Fibroblast of skin of back (primary cell): ENCODE data around the gene APOC3.

Source experiments
- DNase-seq: peaks from one replicate; pipeline ENCODE4 v3.0.0-alpha.2; 2013

Gene APOC3

DNA sequence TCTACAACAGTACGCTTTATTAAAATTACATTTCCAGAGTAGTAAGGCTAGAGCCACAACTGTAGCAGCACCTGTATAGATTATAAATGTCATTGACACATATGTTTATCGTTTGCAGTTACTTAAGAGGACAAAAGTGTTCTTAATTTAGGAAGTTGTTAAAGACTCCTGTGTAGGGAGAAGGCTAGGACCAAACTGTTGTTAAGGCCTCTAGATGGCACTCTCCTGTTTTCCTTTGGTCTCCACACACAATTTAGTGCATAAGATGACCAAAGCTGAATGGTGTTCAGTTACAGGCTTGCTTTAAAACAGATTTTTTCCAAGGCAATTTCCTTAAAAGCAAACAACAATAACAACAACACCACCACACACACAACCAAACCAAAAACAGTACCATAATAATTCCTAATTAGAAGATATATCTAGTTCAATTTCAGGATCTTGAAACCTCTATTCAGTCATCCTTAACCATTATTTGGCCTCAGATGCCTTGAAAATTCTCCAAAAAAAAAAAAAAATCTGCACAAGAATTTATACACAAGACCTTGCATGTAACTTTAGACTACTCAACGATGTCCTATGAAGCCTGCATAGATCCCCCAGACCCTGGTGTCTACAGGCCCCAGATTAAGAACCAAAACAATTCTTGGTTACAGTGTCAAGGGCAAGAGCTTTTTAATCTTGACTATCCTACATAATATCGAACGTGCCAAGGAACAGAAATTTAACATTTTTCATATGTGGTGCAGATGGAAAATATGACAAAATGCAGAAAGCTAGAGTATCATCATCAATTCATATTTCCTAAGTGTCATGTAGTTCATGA lies 50.3 kb downstream of the APOC3 start:
- DNase-seq, result peak; percentile 76

DNA sequence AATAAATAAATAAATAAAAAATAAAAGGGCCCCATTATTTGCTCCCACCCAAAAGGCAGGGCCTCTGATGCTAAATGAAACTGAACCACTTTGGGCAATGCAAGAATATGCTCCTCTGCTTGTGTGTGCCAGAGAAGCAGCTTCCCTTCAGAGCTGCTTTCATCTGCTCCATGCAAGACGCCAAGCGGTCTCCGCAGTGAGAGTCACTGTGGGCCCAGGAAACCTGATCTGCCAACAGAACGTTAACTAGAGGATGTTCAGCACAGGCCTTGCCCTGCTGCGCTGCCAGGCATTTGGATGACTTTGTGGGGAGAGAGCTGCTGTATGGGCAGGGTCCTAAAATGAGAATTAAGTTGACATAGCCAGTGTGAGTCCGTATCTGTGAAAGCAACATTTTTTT lies 51.4 kb downstream of the APOC3 start:
- no peak for DNase-seq

DNA sequence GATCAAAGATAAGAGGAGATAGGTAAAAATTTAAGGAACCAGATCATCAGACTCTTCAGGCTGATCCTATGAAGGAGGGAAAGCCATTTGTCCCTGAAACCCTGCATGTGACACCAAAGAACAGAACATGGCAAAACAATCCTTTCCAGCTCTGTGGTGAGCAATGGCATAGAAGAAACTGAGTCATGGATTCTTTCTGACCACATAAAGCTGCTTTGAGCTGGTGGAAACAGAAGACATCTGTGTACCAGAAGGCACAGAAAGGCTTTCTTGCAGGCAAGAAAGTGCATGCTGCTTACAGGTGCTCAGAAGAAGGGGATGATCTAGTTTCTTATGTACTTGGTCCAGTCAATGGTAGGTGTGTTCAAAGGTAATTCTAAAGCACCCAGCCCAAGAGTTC lies 52.7 kb downstream of the APOC3 start:
- peak; percentile 78 for DNase-seq
